Epithelial cell of umbilical artery (primary cell): ENCODE measurements around the gene PRELID3B. TPM values are rescaled to one million over a fixed set of nuclear protein-coding genes. Genes with fewer than 3 reads are reported as not detected.

ENCODE experiments used
- total RNA-seq: library from RNA; depleted of rRNA; stranded (reverse); fragments of >200 nt; gene quantifications from 2 replicates; pipeline ENCODE4 v1.2.3, GENCODE V29; 2014

The PRELID3B gene
- total RNA-seq: 78.6 and 86.3 TPM in 2 replicates

GRCh38 chr20:59042151-59042795 is at the start of gene PRELID3B:
PRELID3B (minus strand) TSS chr20:59042786; CDS start chr20:59042730, 56 bp downstream.

GRCh38 chr20:59032023-59032712 is 10.4 kb downstream of the PRELID3B start, which contains the start of gene ATP5F1E:
ATP5F1E (minus strand) TSS chr20:59032335; CDS start chr20:59032251, 84 bp downstream.

GRCh38 chr20:59019217-59019616 is 23.4 kb downstream of the PRELID3B start, which contains the start of gene TUBB1:
TUBB1 (plus strand) TSS chr20:59019429; CDS start chr20:59019523, 94 bp downstream.

GRCh38 chr20:59006864-59007664 is 35.5 kb downstream of the PRELID3B start, which contains the start of gene CTSZ:
CTSZ (minus strand) TSS chr20:59007254; CDS start chr20:59007128, 126 bp downstream.

Other genes with a start within 250 kb of the PRELID3B start
- under 0.01 and 0.15 TPM in 2 replicates for gene GNAS-AS1, start 191.9 kb downstream of the PRELID3B start, total RNA-seq
- gene GNAS, start 190.1 kb downstream of the PRELID3B start, total RNA-seq: 269 and 362 TPM in 2 replicates
- 56.2 and 63.2 TPM in 2 replicates for gene NELFCD, start 61.5 kb downstream of the PRELID3B start, total RNA-seq
- 227 and 281 TPM in 2 replicates for gene CTSZ, start 35.5 kb downstream of the PRELID3B start, total RNA-seq
- gene TUBB1, start 23.4 kb downstream of the PRELID3B start, total RNA-seq: not detected in 2 replicates
- 20.4 and 36.1 TPM in 2 replicates for gene ATP5F1E, start 10.5 kb downstream of the PRELID3B start, total RNA-seq
- gene ZNF831, start 121.0 kb upstream of the PRELID3B start, total RNA-seq: not detected in 2 replicates